D721Med (cell line): ENCODE measurements around the gene ZNF474.

ENCODE experiments used
- DNase-seq: peaks from one replicate; pipeline ENCODE4 v3.0.0; 2011; ENCODE audit warnings: low spot score; ENCODE audit not compliant: insufficient read length
- FAIRE-seq: peaks from 2 replicates; lab custom pipeline; 2011; peaks lifted over from hg19 to GRCh38; lab: Jason Lieb, UNC
- CTCF ChIP-seq: IDR thresholded peaks from 2 replicates; pipeline ENCODE4 v1.5.1; 2012; ENCODE audit warnings: mild to moderate bottlenecking, control low read depth; ENCODE audit not compliant: insufficient read depth; ENCODE audit errors: missing control alignments

Gene ZNF474

GRCh38 chr5:122129306-122129705 lies at the start of gene ZNF474:
Gene ZNF474, plus strand, starts transcription at chr5:122129546. Its CDS starts 22,445 bp downstream, at chr5:122151991.
- no peak for TF ChIP-seq CTCF
- DNase-seq (no peak), FAIRE-seq (no peak)

GRCh38 chr5:122081541-122081940 lies 47.8 kb upstream of the ZNF474 start:
- TF ChIP-seq CTCF = no peak
- no peak for DNase-seq
- no peak for FAIRE-seq

GRCh38 chr5:122083535-122083934 lies 45.8 kb upstream of the ZNF474 start:
- DNase-seq = no peak
- FAIRE-seq = no peak
- no peak for TF ChIP-seq CTCF

DNA sequence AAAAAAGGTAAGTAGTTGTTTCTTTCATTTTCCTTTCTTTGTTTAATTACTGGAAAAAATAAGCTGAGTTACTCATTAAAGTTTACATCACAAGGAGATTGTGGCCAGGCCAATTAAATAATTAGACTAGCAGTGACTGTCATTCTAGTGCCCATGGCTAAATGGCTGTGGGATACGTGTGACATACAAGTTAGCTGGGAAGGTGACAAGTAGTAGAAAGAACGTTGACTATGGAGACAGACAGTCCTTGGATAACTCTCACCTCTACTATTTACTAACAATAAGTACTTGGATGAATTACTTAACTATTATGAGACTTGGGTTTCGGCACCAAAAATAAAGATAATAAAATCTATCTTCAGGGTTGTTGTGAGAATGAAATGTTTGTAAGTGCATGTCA lies 44.3 kb upstream of the ZNF474 start:
- DNase-seq (no peak), FAIRE-seq (no peak)
- TF ChIP-seq CTCF = no peak

- FAIRE-seq = no peak
- no peak for DNase-seq
- TF ChIP-seq CTCF = no peak
Measured at GRCh38 chr5:122089096-122090013, 40.0 kb upstream of the ZNF474 start.

GRCh38 chr5:122091936-122092600 lies 37.3 kb upstream of the ZNF474 start:
- DNase-seq (no peak), FAIRE-seq (peak; percentile 81)
- TF ChIP-seq CTCF = peak; percentile 52
